ENCODE measurements around the gene JOSD2. TPM values are rescaled to one million over a fixed set of nuclear protein-coding genes. Genes with fewer than 3 reads are reported as not detected.

The JOSD2 gene
- total RNA-seq, 1 experiment from 2014 or later: 5.4 TPM

- Histone ChIP-seq H3K79me2 (ENCODE audit: insufficient read depth, low read length) (peaks cover 5% of the 10 kb centered on the region; the same call in 1 of the 2 replicates), H3K27ac (ENCODE audit: insufficient read length, low read depth, low read length) (no peak overlapping the region), H4K91ac (ENCODE audit: insufficient read length, low read depth, low read length) (no peak overlapping the region), H2BK15ac (ENCODE audit: low read depth, low read length) (no peak overlapping the region), H3K23ac (ENCODE audit: insufficient read length, low read depth, low read length) (no peak overlapping the region), H3K14ac (ENCODE audit: insufficient read depth, low read length) (no peak overlapping the region), H4K8ac (replicated peaks; ENCODE audit: insufficient read length, low read depth, low read length) (no peak overlapping the region), H2BK120ac (ENCODE audit: low read depth, low read length, poor library complexity, severe bottlenecking) (no peak overlapping the region), H3T11ph (ENCODE audit: low read length) (no peak overlapping the region), H3K56ac (ENCODE audit: insufficient read length, low read depth, low read length) (no peak overlapping the region), H2BK20ac (ENCODE audit: low read depth, low read length, poor library complexity, severe bottlenecking) (no peak overlapping the region), H3K4me1 (ENCODE audit: insufficient read depth, low read length) (peaks cover 4% of the 10 kb centered on the region; the same call in 1 of the 2 replicates), H2AK5ac (ENCODE audit: insufficient read length, low read length) (no peak overlapping the region), H3K4ac (ENCODE audit: low read depth, low read length) (no peak overlapping the region), H3K23me2 (ENCODE audit: insufficient read length, low read depth, low read length, poor library complexity, severe bottlenecking) (no peaks in the 10 kb centered on the region), H3K27me3 (ENCODE audit: insufficient read depth, low read length) (no peaks in the 10 kb centered on the region), H3K4me2 (ENCODE audit: insufficient read depth, insufficient read length, low read length) (peak overlapping the region; percentile 42), H2BK12ac (ENCODE audit: insufficient read length, low read depth, low read length) (no peak overlapping the region), H4K5ac (ENCODE audit: insufficient read length, low read depth, low read length) (no peak overlapping the region), H2AFZ (ENCODE audit: low read length) (no peak overlapping the region), H4K20me1 (ENCODE audit: control insufficient read depth, insufficient read depth, insufficient read length) (no peaks in the 10 kb centered on the region), H3K18ac (ENCODE audit: insufficient read length, low read depth, low read length) (no peak overlapping the region), H2BK5ac (ENCODE audit: insufficient read length, low read length) (no peak overlapping the region), H3K9me3 (ENCODE audit: control insufficient read depth, low read depth, low read length) (peaks cover 7% of the 10 kb centered on the region), H3K9ac (ENCODE audit: extremely low read depth, insufficient read length, low read length) (no peak overlapping the region), H3K79me1 (ENCODE audit: insufficient read depth, low read depth, low read length, poor library complexity, severe bottlenecking) (peaks cover 9% of the 10 kb centered on the region)
- Mint-ChIP-seq H3K9me3 (peaks cover 10 to 21% of the 10 kb centered on the region in 2 experiments), H3K27me3 (ENCODE audit: low read depth) (peaks cover 2% of the 10 kb centered on the region; the same call in 1 of the 2 replicates), H3K27ac (peak overlapping the region in 1 of 3 experiments; percentile 86; a peak in 2 of 7 replicates), H3K4me1 (peaks cover 8 to 21% of the 10 kb centered on the region in 2 experiments), H3K36me3 (ENCODE audit: insufficient read depth in 1 of 3, low read depth in 3 of 3) (peaks cover 38 to 47% (median 43%) of the 10 kb centered on the region in 3 experiments), H3K4me3 (peak overlapping the region; percentile 96 to 99)
- DNase-seq: no peak
- WGBS (ENCODE audit: extremely low coverage, insufficient read length, low lambda C conversion rate): no CpG with 5 or more reads among the region's 17 CpGs
- no peak for TF ChIP-seq CTCF (conservative IDR thresholded peaks at IDR 0.05)
Observed at GRCh38 chr19:50477751-50478515, 33.1 kb downstream of the JOSD2 start.

Data from H9 (cell line).